GM12872 (cell line): ENCODE data around the gene RBM22.

ENCODE experiments used
- TF ChIP-seq, protein P1 (sequence below): IDR thresholded peaks from 3 replicates; pipeline ENCODE4 v1.5.1; 2011; ENCODE audit warnings: low read depth, mild to moderate bottlenecking, low read length, moderate library complexity; ENCODE audit not compliant: insufficient read depth

RBM22 gene

DNA sequence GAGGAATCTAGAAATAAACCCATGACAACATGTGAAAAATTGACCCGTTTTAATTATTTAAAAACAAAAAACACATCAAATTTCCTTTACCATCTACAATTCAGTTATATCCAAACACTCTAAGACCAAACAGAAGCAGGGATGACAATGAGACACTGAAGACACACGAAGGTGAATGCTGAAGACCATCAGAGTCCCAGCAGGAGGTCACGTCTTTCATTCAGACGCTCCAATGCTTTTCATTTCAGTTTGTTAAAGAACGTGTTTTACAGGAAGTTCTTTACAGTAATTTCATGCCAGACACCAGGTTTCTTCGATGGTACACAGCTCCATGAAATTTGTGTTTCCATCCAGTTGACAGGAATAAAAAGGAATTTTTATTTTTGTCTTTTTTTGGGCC is 10.1 kb downstream of the RBM22 start:
- TF ChIP-seq, protein P1, sequence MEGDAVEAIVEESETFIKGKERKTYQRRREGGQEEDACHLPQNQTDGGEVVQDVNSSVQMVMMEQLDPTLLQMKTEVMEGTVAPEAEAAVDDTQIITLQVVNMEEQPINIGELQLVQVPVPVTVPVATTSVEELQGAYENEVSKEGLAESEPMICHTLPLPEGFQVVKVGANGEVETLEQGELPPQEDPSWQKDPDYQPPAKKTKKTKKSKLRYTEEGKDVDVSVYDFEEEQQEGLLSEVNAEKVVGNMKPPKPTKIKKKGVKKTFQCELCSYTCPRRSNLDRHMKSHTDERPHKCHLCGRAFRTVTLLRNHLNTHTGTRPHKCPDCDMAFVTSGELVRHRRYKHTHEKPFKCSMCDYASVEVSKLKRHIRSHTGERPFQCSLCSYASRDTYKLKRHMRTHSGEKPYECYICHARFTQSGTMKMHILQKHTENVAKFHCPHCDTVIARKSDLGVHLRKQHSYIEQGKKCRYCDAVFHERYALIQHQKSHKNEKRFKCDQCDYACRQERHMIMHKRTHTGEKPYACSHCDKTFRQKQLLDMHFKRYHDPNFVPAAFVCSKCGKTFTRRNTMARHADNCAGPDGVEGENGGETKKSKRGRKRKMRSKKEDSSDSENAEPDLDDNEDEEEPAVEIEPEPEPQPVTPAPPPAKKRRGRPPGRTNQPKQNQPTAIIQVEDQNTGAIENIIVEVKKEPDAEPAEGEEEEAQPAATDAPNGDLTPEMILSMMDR: no peak

DNA sequence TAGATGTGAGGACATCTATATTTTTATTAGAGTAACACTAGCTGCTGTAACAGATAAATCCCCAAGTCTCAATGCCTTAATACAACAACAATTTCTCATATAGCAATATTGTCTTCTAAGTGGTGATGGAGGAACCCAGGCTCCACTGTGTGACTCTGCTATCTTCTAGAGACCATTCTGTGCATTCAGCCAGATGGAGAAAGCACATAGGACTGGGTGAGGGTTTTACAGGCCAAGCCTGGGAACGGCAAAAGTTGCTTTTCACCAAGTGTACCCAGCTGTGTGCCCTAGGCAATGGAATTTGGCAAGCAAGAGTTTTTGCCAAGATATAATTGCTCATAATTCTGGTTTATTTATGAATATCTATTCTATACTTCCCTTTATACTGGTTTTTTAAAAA is 11.7 kb downstream of the RBM22 start:
- TF ChIP-seq, protein P1: no peak

GRCh38 chr5:150676578-150676977 is 24.3 kb downstream of the RBM22 start:
- TF ChIP-seq, protein P1: no peak

GRCh38 chr5:150675069-150675468 is 25.8 kb downstream of the RBM22 start:
- TF ChIP-seq, protein P1: no peak

GRCh38 chr5:150674341-150674821 is 26.5 kb downstream of the RBM22 start:
- TF ChIP-seq, protein P1: no peak

GRCh38 chr5:150672884-150673275 is 28.0 kb downstream of the RBM22 start:
- TF ChIP-seq, protein P1: no peak

DNA sequence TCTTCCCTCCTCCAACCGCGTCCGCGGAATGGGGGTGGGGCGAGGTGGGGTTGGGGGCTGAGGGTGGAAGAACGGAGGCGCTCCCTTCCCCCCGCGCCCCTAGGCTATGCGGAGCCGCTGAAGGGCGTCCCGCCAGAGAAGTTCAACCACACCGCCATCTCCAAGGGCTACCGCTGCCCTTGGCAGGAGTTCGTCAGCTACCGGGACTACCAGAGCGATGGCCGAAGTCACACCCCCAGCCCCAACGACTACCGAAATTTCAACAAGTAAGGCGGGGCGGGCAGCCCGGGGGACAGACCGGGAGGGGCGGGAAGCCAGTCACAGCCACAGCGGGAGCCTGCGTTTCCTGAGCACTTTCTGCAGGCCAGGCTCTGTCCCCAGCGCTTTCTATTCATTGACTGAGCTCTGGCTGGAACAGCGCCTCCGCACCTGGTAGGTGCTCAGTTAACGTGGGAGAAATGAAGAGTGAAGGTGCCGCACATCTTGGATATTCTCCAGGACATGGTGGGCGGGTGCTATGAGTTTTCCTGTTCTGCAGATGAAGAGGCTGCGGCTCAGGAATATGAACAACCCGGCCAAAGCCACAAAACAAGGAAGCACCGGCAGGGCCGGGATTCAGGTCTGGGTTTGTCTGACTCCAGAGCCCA is 28.5 kb downstream of the RBM22 start:
- TF ChIP-seq, protein P1: no peak
